ENCODE results near the gene RPS6KL1.

The RPS6KL1 gene

DNA sequence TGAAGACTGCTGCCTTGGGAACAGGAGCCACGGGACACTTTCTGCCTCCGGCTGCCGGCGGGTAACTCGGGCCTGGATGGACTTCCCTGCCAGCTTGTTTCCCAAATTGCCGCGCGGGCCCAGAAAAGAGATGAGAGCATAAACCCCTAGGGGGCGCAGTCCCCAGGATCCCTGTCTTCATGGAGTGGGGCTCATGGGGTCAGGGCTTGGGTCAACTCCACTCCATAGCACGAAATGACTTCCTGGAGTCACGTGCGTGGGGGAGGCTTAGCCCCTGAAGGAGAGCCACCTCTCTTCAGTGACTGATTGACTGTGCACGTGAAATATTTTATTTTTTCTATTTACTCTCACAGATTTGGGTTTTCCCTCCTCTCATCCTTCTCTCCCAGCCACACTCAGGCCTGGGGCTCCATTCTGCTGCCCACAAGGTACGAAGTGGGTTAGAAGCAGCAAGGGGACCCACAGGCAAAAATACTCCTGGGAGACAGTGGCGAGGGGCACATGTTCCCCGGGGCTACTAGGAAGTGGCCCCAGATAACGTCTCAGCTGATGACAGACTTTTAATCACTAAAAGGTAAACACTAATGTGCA lies 22.3 kb upstream of the RPS6KL1 start:
- no peak overlapping the region for H2AFZ ChIP-seq (ENCODE audit: low read length)
- H3F3A ChIP-seq (ENCODE audit: insufficient read depth, low read length) = no peaks in the 10 kb centered on the region
- peak; percentile 16 for DNase-seq
- H3K4me2 ChIP-seq (ENCODE audit: low read depth, low read length) = no peak overlapping the region
- no peak overlapping the region for H3K9ac ChIP-seq (ENCODE audit: low read length)
- no peaks in the 10 kb centered on the region for H3K4me1 ChIP-seq (ENCODE audit: low read length)
- no peaks in the 10 kb centered on the region for H3K9me3 ChIP-seq (replicated peaks; ENCODE audit: insufficient read depth, low read length)
- TF ChIP-seq, protein P1, sequence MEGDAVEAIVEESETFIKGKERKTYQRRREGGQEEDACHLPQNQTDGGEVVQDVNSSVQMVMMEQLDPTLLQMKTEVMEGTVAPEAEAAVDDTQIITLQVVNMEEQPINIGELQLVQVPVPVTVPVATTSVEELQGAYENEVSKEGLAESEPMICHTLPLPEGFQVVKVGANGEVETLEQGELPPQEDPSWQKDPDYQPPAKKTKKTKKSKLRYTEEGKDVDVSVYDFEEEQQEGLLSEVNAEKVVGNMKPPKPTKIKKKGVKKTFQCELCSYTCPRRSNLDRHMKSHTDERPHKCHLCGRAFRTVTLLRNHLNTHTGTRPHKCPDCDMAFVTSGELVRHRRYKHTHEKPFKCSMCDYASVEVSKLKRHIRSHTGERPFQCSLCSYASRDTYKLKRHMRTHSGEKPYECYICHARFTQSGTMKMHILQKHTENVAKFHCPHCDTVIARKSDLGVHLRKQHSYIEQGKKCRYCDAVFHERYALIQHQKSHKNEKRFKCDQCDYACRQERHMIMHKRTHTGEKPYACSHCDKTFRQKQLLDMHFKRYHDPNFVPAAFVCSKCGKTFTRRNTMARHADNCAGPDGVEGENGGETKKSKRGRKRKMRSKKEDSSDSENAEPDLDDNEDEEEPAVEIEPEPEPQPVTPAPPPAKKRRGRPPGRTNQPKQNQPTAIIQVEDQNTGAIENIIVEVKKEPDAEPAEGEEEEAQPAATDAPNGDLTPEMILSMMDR (IDR thresholded peaks at IDR 0.05; ENCODE audit: low read length) = peak; percentile 45
- TF ChIP-seq EZH2 (optimal IDR thresholded peaks at IDR 0.05; ENCODE audit: low read depth, low read length) = no peak
- no peak overlapping the region for H3K27ac ChIP-seq (ENCODE audit: low read length)
- H3K4me3 ChIP-seq (ENCODE audit: low read length) = no peak overlapping the region
- no peaks in the 10 kb centered on the region for H4K20me1 ChIP-seq (ENCODE audit: insufficient read depth, low read length)
- H3K79me2 ChIP-seq (ENCODE audit: low read length) = no peaks in the 10 kb centered on the region
- no peaks in the 10 kb centered on the region for H3K36me3 ChIP-seq (replicated peaks; ENCODE audit: insufficient read depth, low read length)
- no peaks in the 10 kb centered on the region for H3K9me2 ChIP-seq (replicated peaks; ENCODE audit: insufficient read depth, low read length)
- H3K27me3 ChIP-seq (replicated peaks; ENCODE audit: insufficient read depth, low read length) = no peaks in the 10 kb centered on the region

DNA sequence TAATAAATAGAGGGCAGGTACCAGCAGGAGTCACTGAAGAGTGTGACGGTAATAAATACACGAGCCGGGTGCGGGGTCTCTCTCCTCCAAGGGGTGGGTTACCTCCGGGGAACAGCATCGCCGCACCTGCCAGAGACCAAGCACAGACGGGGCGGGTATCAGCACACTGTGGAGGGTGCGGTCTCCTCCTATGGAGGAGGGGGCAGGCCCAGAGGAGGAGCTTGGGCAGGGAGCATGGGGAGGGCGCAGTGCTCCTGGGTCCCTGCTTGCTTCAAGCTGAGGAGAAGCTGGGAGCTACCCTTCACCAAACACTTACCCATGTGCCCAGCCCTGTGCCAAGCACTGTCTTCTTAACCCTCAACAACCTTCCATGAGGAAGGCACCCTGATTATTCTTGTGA lies 19.5 kb upstream of the RPS6KL1 start:
- Histone ChIP-seq H2AFZ (ENCODE audit: low read length) (no peak overlapping the region), H4K20me1 (ENCODE audit: insufficient read depth, low read length) (no peaks in the 10 kb centered on the region), H3K4me2 (ENCODE audit: low read depth, low read length) (no peak overlapping the region)

GRCh38 chr14:74942181-74942580 lies 19.1 kb upstream of the RPS6KL1 start:
- Histone ChIP-seq H3K9me3 (replicated peaks; ENCODE audit: insufficient read depth, low read length) (no peaks in the 10 kb centered on the region), H3K9ac (ENCODE audit: low read length) (no peak overlapping the region), H3K4me3 (ENCODE audit: low read length) (no peak overlapping the region), H3F3A (ENCODE audit: insufficient read depth, low read length) (no peaks in the 10 kb centered on the region), H3K9me2 (replicated peaks; ENCODE audit: insufficient read depth, low read length) (no peaks in the 10 kb centered on the region), H3K79me2 (ENCODE audit: low read length) (no peaks in the 10 kb centered on the region), H3K36me3 (replicated peaks; ENCODE audit: insufficient read depth, low read length) (no peaks in the 10 kb centered on the region), H3K27ac (ENCODE audit: low read length) (no peak overlapping the region), H4K20me1 (ENCODE audit: insufficient read depth, low read length) (no peaks in the 10 kb centered on the region), H3K4me2 (ENCODE audit: low read depth, low read length) (no peak overlapping the region; the same call in 1 of the 2 replicates), H3K4me1 (ENCODE audit: low read length) (no peaks in the 10 kb centered on the region), H2AFZ (ENCODE audit: low read length) (peak overlapping the region; percentile 51), H3K27me3 (replicated peaks; ENCODE audit: insufficient read depth, low read length) (no peaks in the 10 kb centered on the region)
- TF ChIP-seq, protein P1 (IDR thresholded peaks at IDR 0.05; ENCODE audit: low read length) = no peak
- DNase-seq = no peak

More for the DNA sequence above, 19.5 kb upstream of the RPS6KL1 start:
- Histone ChIP-seq H3K36me3 (replicated peaks; ENCODE audit: insufficient read depth, low read length) (no peaks in the 10 kb centered on the region), H3K79me2 (ENCODE audit: low read length) (no peaks in the 10 kb centered on the region), H3K27me3 (replicated peaks; ENCODE audit: insufficient read depth, low read length) (no peaks in the 10 kb centered on the region), H3K9ac (ENCODE audit: low read length) (no peak overlapping the region), H3F3A (ENCODE audit: insufficient read depth, low read length) (no peaks in the 10 kb centered on the region), H3K9me3 (replicated peaks; ENCODE audit: insufficient read depth, low read length) (no peaks in the 10 kb centered on the region), H3K4me1 (ENCODE audit: low read length) (no peaks in the 10 kb centered on the region), H3K9me2 (replicated peaks; ENCODE audit: insufficient read depth, low read length) (no peaks in the 10 kb centered on the region), H3K4me3 (ENCODE audit: low read length) (no peak overlapping the region), H3K27ac (ENCODE audit: low read length) (no peak overlapping the region)
- DNase-seq = no peak
- TF ChIP-seq EZH2 (optimal IDR thresholded peaks at IDR 0.05; ENCODE audit: low read depth, low read length) = no peak

DNA sequence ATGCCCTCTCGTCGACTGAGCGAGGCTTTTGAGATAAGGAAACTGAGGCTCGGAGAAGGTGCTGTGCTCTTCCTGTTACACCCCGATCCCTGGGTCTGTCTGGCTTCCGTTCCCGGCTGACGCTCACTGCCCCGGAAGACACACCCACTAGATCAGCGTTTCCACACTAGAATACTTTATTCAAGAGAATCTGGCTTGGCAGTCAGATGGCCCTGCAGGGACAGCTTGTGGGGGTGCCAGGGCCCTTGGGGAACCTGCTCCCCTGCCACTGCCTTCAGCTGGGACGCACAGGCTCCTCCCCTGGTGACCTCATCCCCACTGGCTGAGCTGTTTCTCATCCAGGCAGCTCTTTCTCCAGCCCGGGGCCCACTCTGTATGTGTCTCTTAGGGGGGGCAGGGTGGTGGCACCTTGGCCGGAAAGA lies 18.6 kb upstream of the RPS6KL1 start:
- Histone ChIP-seq H3K4me1 (ENCODE audit: low read length) (no peaks in the 10 kb centered on the region), H3K79me2 (ENCODE audit: low read length) (no peaks in the 10 kb centered on the region), H2AFZ (ENCODE audit: low read length) (peak overlapping the region; percentile 51), H3F3A (ENCODE audit: insufficient read depth, low read length) (no peaks in the 10 kb centered on the region), H3K27ac (ENCODE audit: low read length) (no peak overlapping the region), H3K9me2 (replicated peaks; ENCODE audit: insufficient read depth, low read length) (no peaks in the 10 kb centered on the region), H3K36me3 (replicated peaks; ENCODE audit: insufficient read depth, low read length) (no peaks in the 10 kb centered on the region), H3K9me3 (replicated peaks; ENCODE audit: insufficient read depth, low read length) (no peaks in the 10 kb centered on the region), H4K20me1 (ENCODE audit: insufficient read depth, low read length) (no peaks in the 10 kb centered on the region), H3K4me2 (ENCODE audit: low read depth, low read length) (peak overlapping the region; percentile 27; the same call in 1 of the 2 replicates), H3K9ac (ENCODE audit: low read length) (peak overlapping the region; percentile 6; the same call in 1 of the 2 replicates), H3K4me3 (ENCODE audit: low read length) (no peak overlapping the region; the same call in 1 of the 2 replicates), H3K27me3 (replicated peaks; ENCODE audit: insufficient read depth, low read length) (no peaks in the 10 kb centered on the region)
- TF ChIP-seq EZH2 (optimal IDR thresholded peaks at IDR 0.05; ENCODE audit: low read depth, low read length) (no peak), EZH2phosphoT487 (IDR thresholded peaks at IDR 0.05; ENCODE audit: low read length) (no peak)
- TF ChIP-seq, protein P1 (IDR thresholded peaks at IDR 0.05; ENCODE audit: low read length) = no peak
- no peak for DNase-seq
